ENCODE measurements around the gene SRXN1.

SRXN1 gene

GRCh38 chr20:687468-688203, 34.6 kb upstream of the SRXN1 start:
- no peak overlapping the region for H3K4me3 ChIP-seq (ENCODE audit: low read depth, low read length)
- no peak for DNase-seq (ENCODE audit: low read depth)
- TF ChIP-seq CTCF (IDR thresholded peaks at IDR 0.05; ENCODE audit: insufficient read depth, low read depth, low read length, missing control alignments): no peak

- no peak for TF ChIP-seq CTCF (IDR thresholded peaks at IDR 0.05; ENCODE audit: insufficient read depth, low read depth, low read length, missing control alignments)
- DNase-seq (ENCODE audit: low read depth): no peak
- no peak overlapping the region for H3K4me3 ChIP-seq (ENCODE audit: low read depth, low read length)
Observed at GRCh38 chr20:684676-685319, 31.8 kb upstream of the SRXN1 start.

GRCh38 chr20:682123-682522, 29.1 kb upstream of the SRXN1 start:
- no peak for DNase-seq (ENCODE audit: low read depth)

GRCh38 chr20:680638-681187, 27.7 kb upstream of the SRXN1 start:
- TF ChIP-seq CTCF (IDR thresholded peaks at IDR 0.05; ENCODE audit: insufficient read depth, low read depth, low read length, missing control alignments): no peak
- H3K4me3 ChIP-seq (ENCODE audit: low read depth, low read length): no peak overlapping the region
- DNase-seq (ENCODE audit: low read depth): no peak

More at GRCh38 chr20:682123-682522, 29.1 kb upstream of the SRXN1 start:
- TF ChIP-seq CTCF (IDR thresholded peaks at IDR 0.05; ENCODE audit: insufficient read depth, low read depth, low read length, missing control alignments): no peak
- no peak overlapping the region for H3K4me3 ChIP-seq (ENCODE audit: low read depth, low read length)

GRCh38 chr20:677957-678356, 25.0 kb upstream of the SRXN1 start:
- no peak for TF ChIP-seq CTCF (IDR thresholded peaks at IDR 0.05; ENCODE audit: insufficient read depth, low read depth, low read length, missing control alignments)
- H3K4me3 ChIP-seq (ENCODE audit: low read depth, low read length): no peak overlapping the region
- DNase-seq (ENCODE audit: low read depth): peak; percentile 12

GRCh38 chr20:676967-677366, 24.0 kb upstream of the SRXN1 start:
- no peak overlapping the region for H3K4me3 ChIP-seq (ENCODE audit: low read depth, low read length)
- no peak for TF ChIP-seq CTCF (IDR thresholded peaks at IDR 0.05; ENCODE audit: insufficient read depth, low read depth, low read length, missing control alignments)
- DNase-seq (ENCODE audit: low read depth): no peak

All from GM12865 (cell line).